ENCODE measurements around the gene INPP4A. TPM values are rescaled to one million over a fixed set of nuclear protein-coding genes. Genes with fewer than 3 reads are reported as not detected.

The INPP4A gene
- total RNA-seq, 1 experiment from 2014 or later: 26.7 TPM

DNA sequence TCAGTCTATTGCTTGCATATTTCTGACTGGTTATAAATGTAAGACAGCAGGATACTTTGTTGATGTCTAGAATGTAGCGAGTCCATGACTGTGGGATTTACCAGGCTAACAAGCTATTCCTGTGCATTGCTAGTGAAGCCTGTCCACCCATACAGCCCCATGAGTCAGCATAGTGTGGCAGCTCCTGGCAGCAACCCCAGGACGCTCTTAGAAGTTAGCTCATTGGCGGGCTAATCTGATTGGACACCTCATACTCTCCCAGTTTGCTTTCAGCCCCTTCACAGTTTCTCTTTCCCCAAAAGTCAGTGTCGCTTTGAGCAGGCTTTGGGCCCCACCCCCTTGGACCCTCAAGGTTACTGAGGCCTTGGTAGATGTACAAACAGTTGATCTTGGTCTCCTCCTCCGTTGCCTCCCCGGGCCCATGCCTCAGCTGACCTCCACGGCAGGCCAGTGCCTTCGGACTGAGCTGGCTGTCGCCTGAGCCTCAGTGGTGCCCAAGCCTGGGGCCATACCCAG, 115.7 kb downstream of the INPP4A start:
- H3K27me3 Mint-ChIP-seq (ENCODE audit: unreplicated experiment): no peaks in the 10 kb centered on the region
- no peak overlapping the region for H3K27ac Mint-ChIP-seq (ENCODE audit: unreplicated experiment)
- BruUV-seq (replicated peaks): no TSS peak
- no peak overlapping the region for H3K4me3 Mint-ChIP-seq (ENCODE audit: low read depth, unreplicated experiment)
- DNase-seq: no peak
- TF ChIP-seq CTCF (IDR thresholded peaks at IDR 0.05; ENCODE audit: unreplicated experiment): no peak
- H3K4me1 Mint-ChIP-seq (ENCODE audit: low read depth, unreplicated experiment): no peaks in the 10 kb centered on the region
- no peaks in the 10 kb centered on the region for H3K9me3 Mint-ChIP-seq (ENCODE audit: low read depth, unreplicated experiment)
- H3K36me3 Mint-ChIP-seq (ENCODE audit: insufficient read depth, unreplicated experiment): peaks cover 5% of the 10 kb centered on the region
- CTCF ChIA-PET: no interaction called here
- intact Hi-C loops (cut with micrococcal nuclease; ENCODE audit: unreplicated experiment): no loop called here

DNA sequence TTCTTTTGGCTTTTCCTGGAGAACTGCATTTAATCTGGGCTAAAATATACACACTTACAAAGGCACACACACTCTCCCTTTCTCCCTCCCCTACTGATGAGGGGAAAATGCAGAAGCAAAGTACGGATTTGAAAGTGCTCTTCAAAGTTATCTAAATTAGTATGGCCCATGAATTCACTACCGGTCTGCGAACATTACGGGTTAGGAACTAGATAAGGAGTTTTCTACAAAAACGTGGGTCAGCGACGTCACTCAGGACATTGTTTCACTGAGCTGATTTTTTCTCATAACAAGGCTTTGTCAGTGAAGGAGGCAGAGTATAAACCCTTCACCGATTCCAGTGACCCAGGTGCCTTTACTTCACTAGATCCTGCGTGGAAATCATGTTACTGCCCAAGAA, 116.4 kb downstream of the INPP4A start:
- CTCF ChIA-PET: no interaction called here
- no peak overlapping the region for H3K27ac Mint-ChIP-seq (ENCODE audit: unreplicated experiment)
- H3K27me3 Mint-ChIP-seq (ENCODE audit: unreplicated experiment): no peaks in the 10 kb centered on the region
- no peak overlapping the region for H3K4me3 Mint-ChIP-seq (ENCODE audit: low read depth, unreplicated experiment)
- no peaks in the 10 kb centered on the region for H3K4me1 Mint-ChIP-seq (ENCODE audit: low read depth, unreplicated experiment)
- H3K36me3 Mint-ChIP-seq (ENCODE audit: insufficient read depth, unreplicated experiment): peaks cover 5% of the 10 kb centered on the region
- DNase-seq: no peak
- intact Hi-C loops (cut with micrococcal nuclease; ENCODE audit: unreplicated experiment): no loop called here
- no peaks in the 10 kb centered on the region for H3K9me3 Mint-ChIP-seq (ENCODE audit: low read depth, unreplicated experiment)
- no peak for TF ChIP-seq CTCF (IDR thresholded peaks at IDR 0.05; ENCODE audit: unreplicated experiment)
- BruUV-seq (replicated peaks): no TSS peak

DNA sequence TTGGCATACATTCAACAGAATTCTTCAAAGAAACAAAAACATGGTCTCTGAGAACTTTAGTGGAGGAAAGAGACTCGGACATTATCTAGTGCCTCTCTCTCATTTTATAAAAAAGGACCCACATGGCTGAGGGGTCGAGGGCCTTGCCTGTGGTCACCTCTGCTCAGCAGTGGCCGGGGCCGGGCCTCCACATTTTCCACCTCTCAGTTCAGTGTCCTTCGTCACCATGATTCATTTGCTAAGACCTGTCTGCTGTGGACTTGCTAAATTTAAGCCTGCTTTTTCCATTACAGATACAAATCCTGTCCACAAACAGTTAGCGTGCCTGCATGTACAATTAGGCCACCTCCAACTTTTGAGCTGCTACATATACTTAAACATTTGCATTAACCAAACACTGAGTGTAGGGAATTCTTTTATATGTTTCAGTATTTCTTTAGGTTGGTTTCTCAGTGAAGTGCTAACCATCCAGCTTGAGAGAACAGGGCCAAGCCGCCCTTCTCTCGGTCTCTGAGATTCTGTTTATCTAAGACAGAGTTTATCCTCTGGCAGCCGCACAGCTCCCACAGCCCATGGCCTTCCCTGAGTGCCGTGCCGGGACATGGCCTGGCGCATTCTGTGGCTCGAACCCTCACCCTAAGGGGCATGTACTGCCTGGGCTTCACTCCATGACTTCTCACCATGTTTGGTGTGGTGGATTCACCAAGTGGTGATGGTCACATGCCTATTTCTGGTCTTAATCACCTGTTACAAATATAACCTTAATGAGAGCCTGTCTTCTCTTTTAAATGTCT, 117.4 kb downstream of the INPP4A start:
- no peaks in the 10 kb centered on the region for H3K4me1 Mint-ChIP-seq (ENCODE audit: low read depth, unreplicated experiment)
- H3K9me3 Mint-ChIP-seq (ENCODE audit: low read depth, unreplicated experiment): no peaks in the 10 kb centered on the region
- no peak for DNase-seq
- intact Hi-C loops (cut with micrococcal nuclease; ENCODE audit: unreplicated experiment): no loop called here
- peaks cover 5% of the 10 kb centered on the region for H3K36me3 Mint-ChIP-seq (ENCODE audit: insufficient read depth, unreplicated experiment)
- H3K27ac Mint-ChIP-seq (ENCODE audit: unreplicated experiment): no peak overlapping the region
- CTCF ChIA-PET: no interaction called here
- TF ChIP-seq CTCF (IDR thresholded peaks at IDR 0.05; ENCODE audit: unreplicated experiment): no peak
- BruUV-seq (replicated peaks): no TSS peak
- H3K4me3 Mint-ChIP-seq (ENCODE audit: low read depth, unreplicated experiment): no peak overlapping the region
- no peaks in the 10 kb centered on the region for H3K27me3 Mint-ChIP-seq (ENCODE audit: unreplicated experiment)

GRCh38 chr2:98563394-98563793, 118.7 kb downstream of the INPP4A start:
- BruUV-seq (replicated peaks): no TSS peak
- Mint-ChIP-seq H3K27ac (ENCODE audit: unreplicated experiment) (no peak overlapping the region), H3K36me3 (ENCODE audit: insufficient read depth, unreplicated experiment) (peaks cover 5% of the 10 kb centered on the region), H3K9me3 (ENCODE audit: low read depth, unreplicated experiment) (no peaks in the 10 kb centered on the region), H3K27me3 (ENCODE audit: unreplicated experiment) (no peaks in the 10 kb centered on the region), H3K4me3 (ENCODE audit: low read depth, unreplicated experiment) (no peak overlapping the region), H3K4me1 (ENCODE audit: low read depth, unreplicated experiment) (no peaks in the 10 kb centered on the region)
- intact Hi-C loops (cut with micrococcal nuclease; ENCODE audit: unreplicated experiment): no loop called here
- no peak for DNase-seq
- TF ChIP-seq CTCF (IDR thresholded peaks at IDR 0.05; ENCODE audit: unreplicated experiment): no peak
- CTCF ChIA-PET: no interaction called here
